GM19463 (cell line): Measurements from ENCODE around the gene NRXN2.

Experiments used
- ATAC-seq: cut with Tn5 transposase; IDR thresholded peaks from one replicate; pipeline ENCODE4 v1.9.1; 2021; ENCODE audit warnings: mild to moderate bottlenecking, moderate library complexity; ENCODE audit not compliant: unreplicated experiment

The NRXN2 gene

DNA sequence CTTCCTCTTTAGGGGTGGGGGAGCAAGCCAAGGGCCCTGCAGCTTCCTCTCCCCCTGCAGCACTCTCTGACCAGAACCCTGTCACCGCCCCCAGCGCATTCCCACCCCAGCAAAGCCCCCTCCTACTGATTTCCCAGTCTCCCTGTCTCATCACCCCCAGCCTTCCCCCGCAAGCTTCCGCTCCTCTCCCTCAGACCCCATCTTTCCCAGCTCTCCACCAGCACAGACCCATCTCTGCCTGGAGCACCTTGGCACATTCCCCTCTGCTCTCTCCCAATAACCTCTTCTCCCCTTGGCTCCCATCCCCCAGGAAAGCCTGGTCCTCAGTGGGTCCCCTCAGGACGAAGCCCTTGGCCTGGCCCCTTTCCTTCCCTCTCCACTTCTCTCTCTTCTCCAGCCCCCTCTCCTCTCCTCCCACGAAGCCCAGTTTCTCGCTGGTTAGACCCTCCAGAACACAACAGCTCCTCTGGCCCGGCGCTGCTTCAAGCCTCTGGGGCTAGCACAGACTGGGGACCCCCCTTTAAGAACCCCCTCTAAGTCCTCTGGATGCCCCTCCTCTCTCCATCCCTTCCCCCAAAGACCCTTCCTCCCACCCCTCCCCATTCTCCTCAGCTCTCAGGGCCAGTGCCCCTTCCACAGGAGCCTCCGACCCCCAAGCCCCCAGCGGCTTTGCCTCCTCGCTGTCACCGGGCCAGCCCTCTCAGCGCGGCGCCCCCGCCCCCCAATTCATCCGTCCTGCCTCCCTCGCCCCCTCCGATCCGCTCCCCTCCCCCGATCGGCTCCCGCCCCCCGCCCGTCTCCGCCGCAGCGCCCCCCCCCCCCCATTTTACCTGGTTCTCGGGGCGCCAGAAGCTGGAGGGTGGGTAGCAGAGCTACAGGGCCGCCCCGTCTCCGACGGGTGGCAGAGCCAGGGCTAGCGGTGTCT is 594 bp downstream of the NRXN2 start:
- no peak for ATAC-seq

DNA sequence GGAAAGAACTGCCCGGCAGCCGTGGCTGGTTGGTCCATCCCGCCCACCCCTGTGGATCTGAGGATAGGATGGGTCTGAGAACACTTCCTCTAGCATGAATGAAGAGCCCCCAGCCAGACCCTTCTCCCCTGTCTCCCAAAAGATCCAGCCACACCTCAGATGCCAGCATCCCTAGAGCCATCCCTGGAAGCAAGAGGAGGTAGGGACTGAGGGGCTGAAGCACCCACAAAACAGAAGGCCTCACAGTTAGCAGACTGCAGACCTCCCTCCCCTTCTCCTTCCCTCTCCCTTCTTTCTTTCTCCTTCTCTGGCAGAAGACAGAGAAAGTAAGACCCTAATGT is 1.7 kb downstream of the NRXN2 start:
- ATAC-seq = no peak

DNA sequence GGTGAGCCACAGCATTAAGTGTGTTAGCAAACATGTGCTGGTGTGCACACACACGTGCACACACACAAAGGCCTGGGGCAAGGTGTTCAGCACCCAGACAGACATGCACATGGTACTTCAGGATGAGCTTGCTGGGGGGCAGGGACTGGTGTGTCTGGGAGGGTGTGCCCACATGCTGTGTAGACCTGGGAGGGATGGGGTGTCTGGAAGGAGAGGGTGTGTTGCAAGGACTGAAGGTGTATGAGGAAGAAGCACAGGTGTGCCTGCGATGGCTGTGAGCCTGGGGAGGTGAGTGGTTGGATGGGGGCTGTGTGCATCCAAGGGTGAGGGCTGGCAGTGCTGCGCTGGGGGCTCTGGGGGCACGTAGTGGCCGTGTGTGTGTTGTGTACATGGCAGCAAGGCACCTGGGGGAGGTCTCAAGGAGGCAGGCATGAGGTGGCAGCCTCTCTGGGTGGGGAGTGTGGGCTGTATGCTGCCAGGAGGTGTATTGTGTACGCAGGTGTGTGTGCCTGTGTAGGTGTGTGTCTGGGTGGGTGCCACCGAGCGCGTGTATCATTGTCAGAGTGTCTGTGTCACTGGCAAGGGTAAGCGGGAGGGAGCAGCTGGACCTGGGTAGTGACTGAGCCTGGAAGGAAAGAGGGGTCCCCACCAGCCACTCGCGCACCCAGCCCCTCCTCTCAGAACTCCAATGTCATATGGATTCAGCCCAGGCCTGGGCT is 2.2 kb downstream of the NRXN2 start:
- ATAC-seq = no peak

DNA sequence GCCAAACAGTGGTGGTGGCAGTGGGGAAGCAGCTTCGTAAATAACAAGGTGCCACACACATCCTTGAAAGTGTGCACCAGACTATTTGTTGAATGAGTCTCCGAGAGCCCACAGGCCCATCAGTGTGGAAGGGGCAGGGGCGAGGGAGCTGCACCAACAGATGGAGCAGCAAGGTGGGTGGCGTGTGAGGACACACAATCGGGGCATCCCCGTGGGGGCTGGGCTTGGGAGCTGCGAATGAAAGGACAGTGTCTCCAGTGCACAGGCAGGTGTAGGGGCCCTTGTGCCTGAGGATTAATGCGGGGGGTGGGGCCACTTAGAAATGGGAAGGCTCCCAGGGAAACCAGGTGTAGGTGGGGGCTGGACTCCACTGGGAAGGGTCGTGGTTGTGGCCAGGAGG is 2.8 kb downstream of the NRXN2 start:
- no peak for ATAC-seq

DNA sequence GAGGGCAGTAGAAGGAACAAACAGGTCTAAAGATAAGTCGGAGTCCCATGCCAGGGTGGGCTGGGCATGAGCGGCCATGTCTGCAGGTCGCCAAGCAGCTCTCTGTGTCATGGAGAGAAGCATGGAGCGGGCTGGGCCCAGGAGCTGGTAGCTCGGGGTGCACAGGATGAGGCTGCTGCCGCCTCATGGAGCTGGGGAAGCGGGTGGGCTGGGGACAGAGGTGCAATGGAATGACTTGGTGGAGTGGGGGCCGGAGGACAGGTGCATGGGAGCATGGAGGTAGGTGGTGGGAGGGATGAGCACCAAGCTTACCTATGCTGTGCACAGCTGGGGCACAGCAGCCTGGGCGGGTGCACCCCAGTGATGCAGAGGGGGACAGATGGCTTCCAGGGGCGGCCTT is 3.6 kb downstream of the NRXN2 start:
- no peak for ATAC-seq

DNA sequence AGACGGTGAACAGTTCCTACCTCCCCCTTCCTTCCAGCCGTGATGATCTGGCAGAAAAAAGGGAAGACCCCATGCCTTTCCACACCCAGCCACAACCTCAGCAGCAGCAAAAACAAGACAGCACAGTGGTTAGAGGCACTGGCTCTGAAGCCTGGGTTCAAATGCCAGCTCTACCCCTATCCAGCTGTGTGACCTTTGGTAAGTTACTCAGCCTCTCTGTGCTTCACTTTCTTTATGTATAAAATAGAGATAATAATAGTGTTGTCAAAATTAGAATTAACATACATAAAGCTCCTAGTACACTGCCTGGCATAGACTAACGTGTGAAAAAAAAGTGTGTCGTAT is 4.2 kb downstream of the NRXN2 start:
- ATAC-seq = no peak

DNA sequence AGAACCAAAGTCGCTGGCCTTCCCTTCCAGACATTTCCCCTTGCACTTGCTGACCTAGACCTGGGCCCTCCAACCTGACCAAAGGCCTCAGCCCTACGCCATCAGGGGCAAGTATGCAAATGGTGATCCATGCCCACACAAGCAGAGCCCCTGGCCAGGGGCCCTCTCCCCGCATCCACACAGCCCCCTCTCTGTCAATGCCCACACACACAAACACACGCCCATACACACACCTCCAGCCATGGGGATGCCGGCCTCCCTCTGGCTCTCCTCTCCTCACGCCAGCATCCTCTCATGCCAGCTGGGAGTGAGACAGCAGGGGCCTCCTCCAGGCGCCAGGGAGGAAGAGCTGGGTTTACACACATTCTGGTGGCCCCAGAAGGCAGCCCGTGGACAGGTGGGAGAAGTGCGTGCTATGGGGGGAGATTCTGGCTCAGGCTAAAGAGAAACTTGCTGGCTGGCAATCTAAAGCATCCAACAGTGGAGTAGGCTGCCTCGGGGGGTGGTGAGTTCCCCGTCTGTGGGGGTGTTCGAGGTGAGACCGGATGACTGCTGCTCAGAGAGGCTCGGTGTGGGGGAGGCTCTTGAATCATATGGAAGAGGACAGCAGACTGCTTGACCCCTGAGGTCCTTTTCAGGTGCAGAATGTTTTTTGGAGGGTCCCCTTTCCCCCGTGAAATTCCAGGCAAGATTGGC is 4.8 kb downstream of the NRXN2 start:
- no peak for ATAC-seq

DNA sequence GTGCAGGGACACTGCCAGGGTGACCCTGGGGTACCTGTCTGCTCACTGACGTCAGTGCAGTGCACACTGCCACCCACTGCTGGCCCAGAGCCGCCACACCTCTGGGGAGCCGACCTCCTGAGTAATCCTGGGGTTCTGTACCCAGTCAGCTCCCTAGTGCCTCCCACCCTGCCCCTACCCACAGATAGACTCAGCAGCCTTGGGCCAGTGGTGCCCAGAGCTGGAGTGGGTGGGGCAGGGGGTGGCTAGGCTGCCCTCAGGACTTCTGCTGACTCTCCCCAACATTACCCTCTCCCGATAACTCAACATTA is 5.8 kb downstream of the NRXN2 start:
- ATAC-seq = no peak

DNA sequence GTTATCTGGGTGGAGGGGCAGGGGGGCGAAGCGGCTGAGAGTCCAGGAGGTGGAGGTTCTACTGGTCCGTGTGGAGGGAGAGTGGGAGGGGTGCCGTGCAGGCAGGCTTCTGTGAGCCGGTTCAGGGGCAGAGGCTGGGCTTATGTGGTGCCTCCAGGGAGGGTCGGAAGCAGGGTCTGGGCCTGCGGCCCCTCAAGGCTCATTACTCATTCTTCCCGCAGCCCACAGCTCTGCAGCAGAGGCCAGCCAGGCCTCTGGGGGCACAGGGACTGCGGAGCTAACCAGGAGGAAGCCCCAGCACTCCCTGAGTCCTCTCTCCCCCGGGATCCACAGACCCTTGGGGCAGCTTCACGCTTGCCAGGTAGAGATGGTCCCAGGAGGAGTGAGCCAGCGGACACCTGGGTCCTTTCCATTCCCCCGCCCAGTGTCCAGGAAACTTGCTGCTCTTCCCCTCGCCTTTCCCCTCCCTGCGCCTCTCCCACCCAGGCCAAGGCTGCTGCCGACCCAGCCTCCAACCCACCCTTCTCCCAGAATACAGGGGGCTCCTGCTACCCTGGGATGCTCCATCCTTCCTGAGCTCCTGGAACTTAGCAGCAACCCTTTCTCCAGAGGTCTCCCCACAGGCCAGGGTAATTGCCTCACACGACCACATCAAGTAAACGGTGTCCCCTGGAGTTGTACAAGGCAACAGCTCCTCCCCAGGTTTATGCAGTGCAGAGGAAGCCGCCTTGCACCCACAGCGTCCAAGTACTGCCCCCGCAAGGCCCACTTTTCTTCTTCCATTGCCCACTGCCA is 6.3 kb downstream of the NRXN2 start:
- ATAC-seq = no peak

DNA sequence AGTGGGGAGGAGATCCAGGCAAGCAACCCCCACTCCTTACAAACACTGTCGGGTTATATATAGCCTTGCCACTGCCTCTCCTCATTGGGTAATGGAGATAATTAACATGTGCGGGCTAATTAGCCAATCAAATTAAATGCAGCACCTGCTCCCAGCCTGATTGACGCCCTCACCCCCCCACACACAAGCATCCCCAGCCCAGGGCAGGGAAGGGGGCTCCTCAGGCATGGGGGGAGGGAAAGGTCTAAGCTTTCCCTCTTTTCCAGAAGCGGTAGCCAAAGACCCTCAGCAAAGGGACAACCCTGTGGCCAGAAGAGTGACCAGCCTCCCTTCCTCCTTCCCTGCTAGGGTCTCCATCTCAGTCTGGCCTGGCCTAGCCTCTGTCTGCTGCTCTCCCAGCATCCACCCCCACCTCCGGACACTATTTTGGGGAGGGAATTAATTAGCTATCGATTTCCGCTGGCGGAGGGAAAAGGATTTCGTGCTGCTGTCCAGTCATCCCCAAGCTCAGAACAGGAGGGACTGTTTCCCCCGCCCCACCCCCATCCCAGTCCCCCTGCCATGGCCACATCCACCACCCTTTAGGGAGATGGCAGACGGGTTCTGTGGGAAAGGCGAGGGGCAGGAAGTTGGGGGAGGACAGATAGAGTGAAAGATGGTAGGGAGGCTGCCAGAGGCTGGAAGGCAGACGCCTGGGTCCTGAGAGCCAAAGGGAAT is 7.1 kb downstream of the NRXN2 start:
- ATAC-seq = no peak

DNA sequence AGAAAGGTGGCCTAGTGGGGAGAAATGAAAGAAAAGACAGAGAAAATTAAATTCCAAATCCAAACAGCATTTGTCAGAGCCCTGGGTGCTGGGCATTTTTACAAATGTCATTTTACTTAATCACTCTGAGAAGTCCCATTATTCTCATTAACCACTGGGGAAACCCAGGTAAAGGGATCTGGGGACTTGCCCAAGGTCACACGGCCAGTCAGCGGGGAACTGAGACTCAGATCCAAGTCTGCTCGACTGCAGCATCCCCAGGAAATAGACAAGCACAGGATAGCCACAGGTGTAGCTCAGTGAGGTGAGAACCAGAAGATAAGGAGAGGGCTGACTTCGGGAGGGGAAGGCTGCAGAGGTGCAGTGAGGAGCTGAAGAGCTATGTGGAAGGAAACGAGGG is 7.9 kb downstream of the NRXN2 start:
- no peak for ATAC-seq

DNA sequence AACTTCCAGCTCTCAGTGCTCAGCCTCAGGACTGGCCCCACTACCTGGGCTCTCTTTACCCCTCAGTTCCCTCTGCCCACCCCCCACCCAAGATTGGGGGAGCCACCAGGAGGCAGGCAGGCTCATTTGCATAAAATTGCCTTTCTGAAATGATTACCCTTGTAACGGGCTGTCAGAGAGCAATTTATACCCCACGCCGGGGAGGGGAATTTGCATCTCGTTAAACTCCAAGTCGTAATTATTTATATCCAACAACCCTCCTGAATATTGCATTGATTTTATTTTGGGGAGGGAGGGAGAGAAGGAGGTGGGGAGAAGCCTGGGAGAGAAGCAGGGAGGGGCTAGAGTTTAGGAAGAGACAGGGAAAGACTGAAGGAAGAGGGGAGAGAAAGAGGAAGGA is 8.3 kb downstream of the NRXN2 start:
- no peak for ATAC-seq

DNA sequence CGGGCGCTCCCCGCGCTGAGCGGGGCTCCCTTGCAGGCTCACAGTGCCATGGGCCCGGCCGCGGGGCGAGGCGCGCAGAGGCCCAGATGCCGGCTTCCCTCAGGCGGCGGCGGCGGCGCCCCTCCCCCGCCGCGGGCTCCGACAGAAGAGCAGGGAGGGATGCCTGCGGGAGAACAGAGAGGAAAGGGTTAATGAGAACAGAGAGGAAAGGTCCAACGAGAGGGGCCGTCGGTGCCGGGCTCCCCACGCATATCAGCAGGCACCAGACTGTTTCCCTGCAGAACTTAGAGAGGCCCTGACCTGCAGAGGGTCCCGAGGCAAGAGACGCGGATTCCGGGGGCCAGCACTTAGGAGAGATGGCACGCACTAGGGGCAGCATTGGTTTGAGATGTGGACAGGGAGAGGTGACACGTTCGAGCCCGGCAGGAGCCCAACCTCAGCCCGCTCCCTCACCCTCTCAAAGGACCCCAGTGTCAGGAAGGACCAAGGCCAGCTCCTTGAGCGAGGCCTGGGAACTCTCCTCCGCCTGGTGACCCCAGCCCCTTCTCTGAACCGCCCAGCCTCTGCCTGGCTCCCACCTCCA is 9.1 kb downstream of the NRXN2 start:
- ATAC-seq = no peak

DNA sequence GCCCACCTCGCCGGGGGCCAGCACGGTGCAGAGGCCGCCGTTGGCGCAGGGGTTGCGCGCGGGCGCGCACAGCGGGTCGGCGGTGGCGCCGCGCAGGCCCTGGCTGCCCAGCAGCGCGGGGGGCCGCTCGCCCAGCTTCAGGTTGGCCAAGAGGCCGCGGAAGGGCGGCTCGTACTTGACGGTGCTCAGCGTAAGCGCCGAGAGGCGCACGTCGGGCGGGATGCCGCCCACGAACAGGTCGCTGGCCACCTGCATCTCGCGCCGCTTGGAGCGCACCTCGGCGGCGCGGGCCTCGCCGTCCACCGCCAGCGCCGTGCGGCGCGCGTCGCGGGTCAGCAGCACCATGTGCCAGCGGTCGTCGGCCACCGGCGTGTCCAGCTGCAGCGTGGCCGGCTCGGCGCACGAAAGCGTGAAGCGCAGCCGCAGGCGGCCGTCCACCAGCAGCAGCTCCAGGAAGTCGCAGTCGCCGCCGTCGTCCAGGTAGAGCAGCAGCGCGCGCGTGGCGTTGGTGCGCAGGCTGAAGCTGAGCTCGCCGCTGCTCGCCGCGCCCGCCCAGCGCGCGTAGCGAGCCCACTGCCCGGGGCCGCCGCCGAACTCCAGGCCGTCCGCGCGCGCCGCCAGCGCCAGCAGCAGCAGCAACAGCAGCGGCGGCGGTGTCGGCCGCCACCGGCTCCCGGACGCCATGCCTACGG is 9.8 kb downstream of the NRXN2 start:
- no peak for ATAC-seq

DNA sequence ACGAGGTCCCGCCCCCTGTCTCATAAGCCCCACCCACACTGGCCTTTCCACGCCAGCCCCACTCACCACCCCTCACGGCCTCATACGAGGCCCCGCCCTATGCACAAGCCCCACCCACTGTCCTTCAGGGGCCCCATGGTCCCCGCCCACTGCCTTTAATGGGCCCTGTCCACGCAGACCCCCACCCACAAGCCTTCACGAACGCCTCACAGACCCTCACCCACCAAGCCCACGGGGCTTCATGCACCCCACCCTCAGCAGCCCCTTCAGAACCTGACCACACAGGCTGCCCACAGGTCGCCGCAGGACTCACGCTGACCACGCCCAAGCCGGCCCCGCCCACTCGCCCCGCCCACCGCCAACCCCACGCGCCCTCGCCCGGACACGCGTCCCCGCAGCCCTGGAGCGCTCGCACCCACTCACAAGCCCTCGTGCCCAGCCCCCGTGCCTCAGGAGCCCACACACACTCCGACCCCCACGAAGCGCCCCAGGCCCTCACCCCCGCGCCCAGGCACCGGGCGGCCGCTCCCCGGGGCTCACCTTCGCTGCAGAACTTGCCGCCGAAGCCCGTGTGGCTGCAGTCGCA is 10.5 kb downstream of the NRXN2 start:
- no peak for ATAC-seq

DNA sequence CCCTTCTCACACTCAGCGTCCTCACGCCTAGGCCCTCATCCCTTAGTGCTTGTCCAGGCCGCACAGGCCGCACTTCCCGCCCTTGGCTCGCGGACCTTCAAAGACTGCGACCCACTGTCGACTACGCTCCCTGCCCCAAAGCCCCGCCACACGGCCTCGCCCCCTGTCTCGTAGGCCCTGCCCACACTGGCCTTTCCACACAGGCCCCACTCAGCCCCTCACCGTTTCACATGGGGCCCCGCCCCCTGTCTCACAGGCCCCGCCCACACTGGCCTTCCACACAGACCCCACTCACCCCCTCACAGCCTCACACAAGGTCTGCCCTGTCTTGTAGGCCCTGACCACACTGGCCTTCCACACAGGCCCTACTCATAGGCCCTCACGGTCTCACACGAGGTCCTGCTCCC is 11.0 kb downstream of the NRXN2 start:
- no peak for ATAC-seq

DNA sequence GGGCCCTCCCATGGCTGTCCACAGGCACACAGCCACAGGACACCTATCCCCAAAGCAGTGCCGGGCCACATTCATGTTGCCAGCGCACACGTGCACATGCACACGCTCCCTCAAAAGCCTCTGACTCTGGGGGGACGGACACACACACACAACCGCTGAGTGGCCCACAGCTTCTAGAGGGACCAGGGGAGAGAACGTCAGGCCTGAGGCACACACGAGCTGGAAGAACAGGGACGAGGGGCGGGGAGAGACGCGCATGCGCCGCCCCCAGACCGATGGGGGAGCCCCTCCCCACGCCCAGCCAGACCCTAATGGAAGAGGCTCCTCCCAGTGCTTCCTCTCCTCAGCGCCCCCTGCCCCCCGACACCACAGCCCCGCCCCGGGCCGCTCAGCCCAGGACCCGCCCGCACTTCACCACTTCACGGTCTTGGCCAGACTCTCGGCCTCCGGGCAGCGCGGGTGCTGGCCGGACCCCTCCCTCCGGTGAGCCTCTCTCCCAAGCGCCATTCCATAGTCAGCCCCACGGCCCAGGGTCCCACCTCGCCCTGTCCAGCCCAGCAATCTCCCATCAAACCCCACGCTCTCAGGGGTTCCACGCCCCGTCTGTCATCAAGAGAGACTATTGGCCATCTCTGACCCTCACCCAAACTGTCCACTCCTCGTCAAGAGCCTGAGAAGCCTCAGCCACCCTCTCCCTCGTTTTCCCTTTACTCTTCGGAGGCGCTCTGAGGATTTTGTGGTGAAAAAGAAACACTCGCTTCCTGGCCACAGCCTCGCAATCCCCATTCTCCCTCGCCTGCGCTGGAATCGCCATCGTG is 11.7 kb downstream of the NRXN2 start:
- no peak for ATAC-seq

DNA sequence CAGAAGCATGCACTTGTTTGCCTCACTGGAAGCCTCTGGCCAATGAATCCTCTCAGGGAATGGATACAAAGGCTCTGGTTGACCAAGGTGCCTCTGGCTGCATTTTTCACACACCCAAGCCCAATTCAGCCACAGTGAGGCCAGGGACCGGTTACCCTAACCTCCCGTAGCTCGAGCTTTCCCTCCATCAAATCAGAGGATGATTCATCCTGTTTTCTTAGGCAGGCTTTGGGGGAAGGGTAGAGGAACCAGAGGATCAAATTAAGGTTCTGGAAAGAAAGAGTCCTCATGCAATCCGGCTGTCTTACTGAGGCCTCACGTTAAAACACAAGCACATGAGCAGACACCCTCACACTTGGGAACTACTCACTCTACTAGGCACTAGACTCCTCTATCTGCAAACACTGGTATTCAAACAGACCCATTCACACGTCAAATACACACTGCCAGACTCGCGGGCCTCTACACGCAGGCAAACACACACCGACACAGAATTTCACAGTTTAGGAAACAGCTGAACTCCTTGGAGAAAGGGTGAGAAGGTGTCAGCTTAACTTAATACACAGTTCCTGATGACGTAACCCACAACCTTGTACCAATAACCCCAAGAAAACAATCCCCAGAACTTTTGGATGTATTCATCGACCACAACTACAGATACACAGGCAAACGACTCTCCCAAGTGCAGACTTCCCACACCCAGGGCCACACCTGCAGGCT is 12.4 kb downstream of the NRXN2 start:
- no peak for ATAC-seq
